PFSK-1 (cell line): ENCODE results near the gene CD55.

Experiments
- FOXP2 ChIP-seq: optimal IDR thresholded peaks from 2 replicates; pipeline ENCODE3; 2011; ENCODE audit warnings: borderline replicate concordance, control low read depth, inconsistent platforms; ENCODE audit not compliant: insufficient read depth; ENCODE audit errors: extremely low read length, extremely low read depth
- POLR2AphosphoS5 ChIP-seq: IDR thresholded peaks from 2 replicates; pipeline ENCODE4 v1.6.1; 2012; ENCODE audit warnings: low read depth, mild to moderate bottlenecking, control low read depth, low read length, moderate library complexity
- SIN3A ChIP-seq: IDR thresholded peaks from 2 replicates; pipeline ENCODE4 v1.6.1; 2012; ENCODE audit warnings: mild to moderate bottlenecking, low read length, moderate library complexity, borderline replicate concordance; ENCODE audit not compliant: insufficient read depth
- TAF1 ChIP-seq: IDR thresholded peaks from 2 replicates; pipeline ENCODE4 v1.6.1; 2012; ENCODE audit warnings: low read length, control low read depth, borderline replicate concordance; ENCODE audit not compliant: insufficient read depth
- TF ChIP-seq, protein P1 (sequence below), 2 experiments: IDR thresholded peaks; 2 replicates each; pipeline versions ENCODE4 v1.6.1 to v1.8.0; 2011 to 2012; ENCODE audit warnings: low read depth in 2 of 2, low read length in 2 of 2, control low read depth in 1 of 2, inconsistent platforms in 1 of 2, mild to moderate bottlenecking in 1 of 2, moderate library complexity in 1 of 2; ENCODE audit not compliant: insufficient read depth in 1 of 2

CD55 gene

GRCh38 chr1:207334337-207334736, 12.9 kb downstream of the CD55 start:
- TF ChIP-seq SIN3A: no peak
- TF ChIP-seq, protein P1, sequence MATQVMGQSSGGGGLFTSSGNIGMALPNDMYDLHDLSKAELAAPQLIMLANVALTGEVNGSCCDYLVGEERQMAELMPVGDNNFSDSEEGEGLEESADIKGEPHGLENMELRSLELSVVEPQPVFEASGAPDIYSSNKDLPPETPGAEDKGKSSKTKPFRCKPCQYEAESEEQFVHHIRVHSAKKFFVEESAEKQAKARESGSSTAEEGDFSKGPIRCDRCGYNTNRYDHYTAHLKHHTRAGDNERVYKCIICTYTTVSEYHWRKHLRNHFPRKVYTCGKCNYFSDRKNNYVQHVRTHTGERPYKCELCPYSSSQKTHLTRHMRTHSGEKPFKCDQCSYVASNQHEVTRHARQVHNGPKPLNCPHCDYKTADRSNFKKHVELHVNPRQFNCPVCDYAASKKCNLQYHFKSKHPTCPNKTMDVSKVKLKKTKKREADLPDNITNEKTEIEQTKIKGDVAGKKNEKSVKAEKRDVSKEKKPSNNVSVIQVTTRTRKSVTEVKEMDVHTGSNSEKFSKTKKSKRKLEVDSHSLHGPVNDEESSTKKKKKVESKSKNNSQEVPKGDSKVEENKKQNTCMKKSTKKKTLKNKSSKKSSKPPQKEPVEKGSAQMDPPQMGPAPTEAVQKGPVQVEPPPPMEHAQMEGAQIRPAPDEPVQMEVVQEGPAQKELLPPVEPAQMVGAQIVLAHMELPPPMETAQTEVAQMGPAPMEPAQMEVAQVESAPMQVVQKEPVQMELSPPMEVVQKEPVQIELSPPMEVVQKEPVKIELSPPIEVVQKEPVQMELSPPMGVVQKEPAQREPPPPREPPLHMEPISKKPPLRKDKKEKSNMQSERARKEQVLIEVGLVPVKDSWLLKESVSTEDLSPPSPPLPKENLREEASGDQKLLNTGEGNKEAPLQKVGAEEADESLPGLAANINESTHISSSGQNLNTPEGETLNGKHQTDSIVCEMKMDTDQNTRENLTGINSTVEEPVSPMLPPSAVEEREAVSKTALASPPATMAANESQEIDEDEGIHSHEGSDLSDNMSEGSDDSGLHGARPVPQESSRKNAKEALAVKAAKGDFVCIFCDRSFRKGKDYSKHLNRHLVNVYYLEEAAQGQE (IDR thresholded peaks at IDR 0.05; ENCODE audit: insufficient read depth in 1 of 2, low read depth in 2 of 2, low read length in 2 of 2): no peak
- TF ChIP-seq POLR2AphosphoS5: no peak
- no peak for TF ChIP-seq FOXP2
- TF ChIP-seq TAF1: no peak

DNA sequence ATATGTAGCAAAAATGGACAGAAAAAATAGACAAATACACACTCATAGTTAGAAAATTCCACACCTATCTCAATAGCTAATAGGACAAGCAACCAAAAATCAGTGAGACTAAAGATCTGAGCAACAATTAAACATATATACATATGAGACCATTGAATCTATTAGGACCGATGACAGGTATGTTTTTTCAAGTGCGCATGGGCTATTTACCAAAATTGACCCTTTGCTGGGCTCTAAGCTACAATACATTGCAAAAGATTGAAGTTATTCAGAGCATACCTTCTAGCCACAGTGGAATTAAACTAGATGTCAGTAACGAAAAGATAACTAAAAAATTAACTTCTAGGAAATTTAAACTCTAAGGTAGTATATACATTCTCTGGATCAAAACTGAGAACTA, 13.7 kb downstream of the CD55 start:
- no peak for TF ChIP-seq FOXP2
- no peak for TF ChIP-seq SIN3A
- TF ChIP-seq TAF1: no peak
- TF ChIP-seq, protein P1 (IDR thresholded peaks at IDR 0.05; ENCODE audit: insufficient read depth in 1 of 2, low read depth in 2 of 2, low read length in 2 of 2): no peak
- TF ChIP-seq POLR2AphosphoS5: no peak

DNA sequence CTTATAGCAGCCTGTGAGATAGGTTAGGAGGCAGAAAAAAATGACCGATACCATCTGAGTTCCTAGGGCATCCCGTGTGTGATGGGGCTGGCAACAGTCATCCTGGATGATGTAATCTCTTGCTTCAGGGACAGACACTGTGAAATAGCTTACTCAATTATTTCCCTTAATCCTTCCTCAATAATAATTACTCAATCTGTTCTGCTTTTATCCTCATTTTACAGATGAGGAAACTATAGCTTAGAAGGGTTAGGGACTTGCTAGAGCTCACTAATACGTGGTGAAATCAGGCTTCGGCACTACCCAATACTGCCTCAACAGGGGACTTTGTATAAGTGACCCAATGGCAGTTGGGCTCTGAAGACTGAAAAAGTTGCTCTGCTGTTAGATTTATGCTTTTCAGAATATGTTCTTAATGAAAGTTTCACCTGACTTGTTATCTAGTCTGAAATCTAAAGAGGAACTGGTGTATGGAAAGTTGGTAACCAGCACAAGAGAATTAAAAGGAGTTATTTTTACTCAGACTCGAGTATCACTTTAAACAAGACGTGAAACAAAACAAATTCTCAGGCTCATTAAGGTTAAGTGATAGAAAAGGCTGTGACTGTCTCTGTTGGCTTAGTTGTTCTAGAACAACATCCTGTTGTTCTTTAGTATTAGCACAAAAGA, 14.4 kb downstream of the CD55 start:
- TF ChIP-seq SIN3A (no peak), POLR2AphosphoS5 (no peak), TAF1 (no peak), FOXP2 (no peak)
- TF ChIP-seq, protein P1 (IDR thresholded peaks at IDR 0.05; ENCODE audit: insufficient read depth in 1 of 2, low read depth in 2 of 2, low read length in 2 of 2): no peak

DNA sequence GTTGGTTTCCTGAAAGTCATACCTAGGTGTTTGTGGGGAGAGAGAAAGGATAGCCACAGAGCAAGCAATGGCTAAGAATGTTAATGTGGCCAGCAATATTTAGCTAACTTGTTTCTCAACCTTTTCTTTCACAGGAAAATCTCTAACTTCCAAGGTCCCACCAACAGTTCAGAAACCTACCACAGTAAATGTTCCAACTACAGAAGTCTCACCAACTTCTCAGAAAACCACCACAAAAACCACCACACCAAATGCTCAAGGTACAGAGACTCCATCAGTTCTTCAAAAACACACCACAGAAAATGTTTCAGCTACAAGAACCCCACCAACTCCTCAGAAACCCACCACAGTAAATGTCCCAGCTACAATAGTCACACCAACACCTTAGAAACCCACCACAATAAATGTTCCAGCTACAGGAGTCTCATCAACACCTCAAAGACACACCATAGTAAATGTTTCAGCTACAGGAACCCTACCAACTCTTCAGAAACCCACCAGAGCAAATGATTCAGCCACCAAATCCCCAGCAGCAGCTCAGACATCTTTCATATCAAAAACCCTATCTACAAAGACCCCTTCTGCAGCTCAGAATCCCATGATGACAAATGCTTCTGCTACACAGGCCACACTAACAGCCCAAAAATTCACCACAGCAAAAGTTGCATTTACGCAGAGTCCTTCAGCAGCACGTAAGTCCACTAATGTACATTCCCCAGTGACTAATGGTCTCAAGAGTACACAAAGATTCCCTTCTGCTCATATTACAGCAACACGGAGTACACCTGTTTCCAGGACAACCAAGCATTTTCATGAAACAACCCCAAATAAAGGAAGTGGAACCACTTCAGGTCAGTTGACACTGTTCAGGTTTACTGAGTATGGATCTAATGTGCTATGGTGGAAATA, 15.3 kb downstream of the CD55 start:
- TF ChIP-seq SIN3A (no peak), FOXP2 (no peak), POLR2AphosphoS5 (no peak), TAF1 (no peak)
- TF ChIP-seq, protein P1 (IDR thresholded peaks at IDR 0.05; ENCODE audit: insufficient read depth in 1 of 2, low read depth in 2 of 2, low read length in 2 of 2): no peak
